ENCODE results near the gene CCDC86. TPM values are rescaled to one million over a fixed set of nuclear protein-coding genes. Genes with fewer than 3 reads are reported as not detected.

Gene CCDC86
- total and polyA plus RNA-seq, 9 of the 15 experiments (the other 6 are each of a cell fraction or from before 2014, with no cell fraction given), result 4.6 to 102 (median 25.2) TPM

GRCh38 chr11:60842668-60843600 lies 1.0 kb downstream of the CCDC86 start (continued):
- TF ChIP-seq PRDM10 (IDR thresholded peaks at IDR 0.05; ENCODE audit: partially characterized antibody) (peak; percentile 17), ATF3 (IDR thresholded peaks at IDR 0.05) (peak; percentile 42; the same call in 1 of the 2 replicates), ATF3 (CRISPR knock-in tag; conservative IDR thresholded peaks at IDR 0.05) (no peak)
